Endothelial cell of umbilical vein (primary cell): ENCODE measurements around the gene EPHX1.

Source experiments
- POLR2A ChIP-seq: IDR thresholded peaks from 2 replicates; pipeline ENCODE4 v1.6.1; 2012; ENCODE audit warnings: low read depth, mild to moderate bottlenecking, control low read depth, low read length
- TF ChIP-seq, protein P1 (sequence below), 2 donors: IDR thresholded peaks; 1 replicate in 1 of 2; 2 replicates in 1 of 2; pipeline ENCODE4 v1.5.1; 2011; ENCODE audit warnings: low read length in 2 of 2, mild to moderate bottlenecking in 2 of 2, moderate library complexity in 2 of 2, control low read depth in 1 of 2, inconsistent platforms in 1 of 2, low read depth in 1 of 2; ENCODE audit not compliant: insufficient read depth in 1 of 2; ENCODE audit errors: extremely low read depth in 1 of 2
- TF ChIP-seq, protein P2 (sequence below): IDR thresholded peaks from 2 replicates; pipeline ENCODE4 v1.6.1; 2011; ENCODE audit not compliant: insufficient read depth, insufficient read length

DNA sequence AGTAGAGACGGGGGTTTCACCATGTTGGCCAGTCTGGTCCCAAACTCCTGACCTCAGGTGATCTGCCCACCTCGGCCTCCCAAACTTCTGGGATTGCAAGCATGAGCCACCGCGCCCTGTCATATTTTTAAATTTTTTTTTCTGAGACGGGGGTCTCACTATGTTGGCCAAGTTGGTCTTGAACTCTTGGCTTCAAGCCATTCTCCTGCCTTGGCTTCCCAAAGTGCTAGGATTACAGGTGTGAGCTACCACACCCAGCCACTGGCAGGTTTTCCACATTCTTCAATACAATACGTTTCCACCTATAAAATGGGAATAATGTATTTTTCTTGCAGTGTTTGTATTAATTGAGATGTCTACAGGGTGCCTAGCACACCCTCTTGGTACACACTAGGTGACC lies 82.4 kb downstream of the EPHX1 start:
- TF ChIP-seq POLR2A, result no peak
- TF ChIP-seq, protein P1, sequence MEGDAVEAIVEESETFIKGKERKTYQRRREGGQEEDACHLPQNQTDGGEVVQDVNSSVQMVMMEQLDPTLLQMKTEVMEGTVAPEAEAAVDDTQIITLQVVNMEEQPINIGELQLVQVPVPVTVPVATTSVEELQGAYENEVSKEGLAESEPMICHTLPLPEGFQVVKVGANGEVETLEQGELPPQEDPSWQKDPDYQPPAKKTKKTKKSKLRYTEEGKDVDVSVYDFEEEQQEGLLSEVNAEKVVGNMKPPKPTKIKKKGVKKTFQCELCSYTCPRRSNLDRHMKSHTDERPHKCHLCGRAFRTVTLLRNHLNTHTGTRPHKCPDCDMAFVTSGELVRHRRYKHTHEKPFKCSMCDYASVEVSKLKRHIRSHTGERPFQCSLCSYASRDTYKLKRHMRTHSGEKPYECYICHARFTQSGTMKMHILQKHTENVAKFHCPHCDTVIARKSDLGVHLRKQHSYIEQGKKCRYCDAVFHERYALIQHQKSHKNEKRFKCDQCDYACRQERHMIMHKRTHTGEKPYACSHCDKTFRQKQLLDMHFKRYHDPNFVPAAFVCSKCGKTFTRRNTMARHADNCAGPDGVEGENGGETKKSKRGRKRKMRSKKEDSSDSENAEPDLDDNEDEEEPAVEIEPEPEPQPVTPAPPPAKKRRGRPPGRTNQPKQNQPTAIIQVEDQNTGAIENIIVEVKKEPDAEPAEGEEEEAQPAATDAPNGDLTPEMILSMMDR (IDR thresholded peaks at IDR 0.05; ENCODE audit: extremely low read depth in 1 of 2, insufficient read depth in 1 of 2, low read depth in 1 of 2, low read length in 2 of 2), result no peak
- TF ChIP-seq, protein P2, sequence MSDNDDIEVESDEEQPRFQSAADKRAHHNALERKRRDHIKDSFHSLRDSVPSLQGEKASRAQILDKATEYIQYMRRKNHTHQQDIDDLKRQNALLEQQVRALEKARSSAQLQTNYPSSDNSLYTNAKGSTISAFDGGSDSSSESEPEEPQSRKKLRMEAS, result no peak
